Duodenal mucosa (tissue), 2 donors: ENCODE results near the gene RFX3.

Experiments used
- H3K27ac ChIP-seq: one replicate; pipeline ENCODE4 v1.7.0; 2013; ENCODE audit warnings: low read depth, low read length
- H3K27me3 ChIP-seq, 2 donors: one replicate each; pipeline ENCODE4 v1.7.0; 2013; ENCODE audit warnings: low read length in 2 of 2, control low read depth in 1 of 2; ENCODE audit not compliant: insufficient read depth in 2 of 2, control insufficient read depth in 1 of 2
- H3K36me3 ChIP-seq, 2 donors: one replicate each; pipeline ENCODE4 v1.7.0; 2013; ENCODE audit warnings: low read length in 2 of 2, control low read depth in 1 of 2; ENCODE audit not compliant: insufficient read depth in 2 of 2, control insufficient read depth in 1 of 2
- H3K4me1 ChIP-seq, 2 donors: one replicate each; pipeline ENCODE4 v1.7.0; 2013; ENCODE audit warnings: low read length in 2 of 2, control low read depth in 1 of 2; ENCODE audit not compliant: insufficient read depth in 2 of 2, control insufficient read depth in 1 of 2
- H3K4me3 ChIP-seq, 2 donors: one replicate each; pipeline ENCODE4 v1.7.0; 2013; ENCODE audit warnings: low read length in 2 of 2, low read depth in 1 of 2
- H3K9ac ChIP-seq, 2 donors: one replicate each; pipeline ENCODE4 v1.7.0; 2013; ENCODE audit warnings: low read length in 2 of 2, low read depth in 1 of 2
- H3K9me3 ChIP-seq, 2 donors: one replicate each; pipeline ENCODE4 v1.7.0; 2013; ENCODE audit warnings: low read length in 2 of 2, control low read depth in 1 of 2; ENCODE audit not compliant: control insufficient read depth in 1 of 2

Gene RFX3

GRCh38 chr9:3224931-3225330 is 300.9 kb downstream of the RFX3 start:
- Histone ChIP-seq H3K27ac (no peak overlapping the region), H3K4me3 (no peak overlapping the region), H3K36me3 (no peaks in the 10 kb centered on the region), H3K9ac (no peak overlapping the region), H3K27me3 (no peaks in the 10 kb centered on the region), H3K4me1 (no peaks in the 10 kb centered on the region), H3K9me3 (no peaks in the 10 kb centered on the region)

GRCh38 chr9:3215658-3216057 is 310.1 kb downstream of the RFX3 start:
- Histone ChIP-seq H3K27me3 (no peaks in the 10 kb centered on the region), H3K9me3 (no peaks in the 10 kb centered on the region), H3K4me3 (no peak overlapping the region), H3K4me1 (no peaks in the 10 kb centered on the region), H3K36me3 (no peaks in the 10 kb centered on the region), H3K9ac (no peak overlapping the region), H3K27ac (no peak overlapping the region)

GRCh38 chr9:3214741-3215140 is 311.1 kb downstream of the RFX3 start:
- H3K9me3 ChIP-seq: no peaks in the 10 kb centered on the region
- no peaks in the 10 kb centered on the region for H3K27me3 ChIP-seq
- H3K27ac ChIP-seq: no peak overlapping the region
- no peaks in the 10 kb centered on the region for H3K4me1 ChIP-seq
- no peaks in the 10 kb centered on the region for H3K36me3 ChIP-seq
- no peak overlapping the region for H3K9ac ChIP-seq
- H3K4me3 ChIP-seq: no peak overlapping the region

GRCh38 chr9:3205421-3206095 is 320.2 kb downstream of the RFX3 start:
- H3K4me1 ChIP-seq: no peaks in the 10 kb centered on the region
- H3K9me3 ChIP-seq: no peaks in the 10 kb centered on the region
- H3K36me3 ChIP-seq: no peaks in the 10 kb centered on the region
- H3K27ac ChIP-seq: no peak overlapping the region
- no peak overlapping the region for H3K4me3 ChIP-seq
- no peaks in the 10 kb centered on the region for H3K27me3 ChIP-seq
- H3K9ac ChIP-seq: no peak overlapping the region

GRCh38 chr9:3200331-3200774 is 325.4 kb downstream of the RFX3 start:
- no peaks in the 10 kb centered on the region for H3K36me3 ChIP-seq
- no peaks in the 10 kb centered on the region for H3K9me3 ChIP-seq
- no peaks in the 10 kb centered on the region for H3K27me3 ChIP-seq
- no peak overlapping the region for H3K9ac ChIP-seq
- no peaks in the 10 kb centered on the region for H3K4me1 ChIP-seq
- no peak overlapping the region for H3K4me3 ChIP-seq
- no peak overlapping the region for H3K27ac ChIP-seq

GRCh38 chr9:3193791-3194190 is 332.0 kb downstream of the RFX3 start:
- H3K27me3 ChIP-seq: no peaks in the 10 kb centered on the region
- H3K4me3 ChIP-seq: no peak overlapping the region
- no peaks in the 10 kb centered on the region for H3K36me3 ChIP-seq
- no peak overlapping the region for H3K27ac ChIP-seq
- H3K4me1 ChIP-seq: no peaks in the 10 kb centered on the region
- H3K9ac ChIP-seq: no peak overlapping the region
- no peaks in the 10 kb centered on the region for H3K9me3 ChIP-seq

GRCh38 chr9:3191715-3192114 is 334.1 kb downstream of the RFX3 start:
- Histone ChIP-seq H3K36me3 (no peaks in the 10 kb centered on the region), H3K27me3 (no peaks in the 10 kb centered on the region), H3K9ac (no peak overlapping the region), H3K4me3 (no peak overlapping the region), H3K27ac (no peak overlapping the region), H3K4me1 (no peaks in the 10 kb centered on the region), H3K9me3 (no peaks in the 10 kb centered on the region)

- Histone ChIP-seq H3K27ac (no peak overlapping the region), H3K4me3 (no peak overlapping the region), H3K9me3 (no peaks in the 10 kb centered on the region), H3K4me1 (no peaks in the 10 kb centered on the region), H3K27me3 (peaks cover 0 to 4% of the 10 kb centered on the region in 2 donors), H3K36me3 (no peaks in the 10 kb centered on the region), H3K9ac (no peak overlapping the region)
These were observed 336.5 kb downstream of the RFX3 start for GRCh38 chr9:3189113-3189861.

- H3K9me3 ChIP-seq: no peaks in the 10 kb centered on the region
- no peak overlapping the region for H3K27ac ChIP-seq
- H3K36me3 ChIP-seq: no peaks in the 10 kb centered on the region
- H3K9ac ChIP-seq: no peak overlapping the region
- no peak overlapping the region for H3K4me3 ChIP-seq
- H3K4me1 ChIP-seq: no peaks in the 10 kb centered on the region
- peaks cover 5 to 6% of the 10 kb centered on the region in 2 donors for H3K27me3 ChIP-seq
These were observed 339.1 kb downstream of the RFX3 start for GRCh38 chr9:3186751-3187150.

GRCh38 chr9:3181049-3181953 is 344.5 kb downstream of the RFX3 start:
- Histone ChIP-seq H3K36me3 (no peaks in the 10 kb centered on the region), H3K27me3 (peaks cover 18 to 22% of the 10 kb centered on the region in 2 donors), H3K27ac (no peak overlapping the region), H3K9ac (no peak overlapping the region), H3K9me3 (no peaks in the 10 kb centered on the region), H3K4me3 (no peak overlapping the region), H3K4me1 (no peaks in the 10 kb centered on the region)
